Measurements from ENCODE around the gene CDC25B. TPM values are rescaled to one million over a fixed set of nuclear protein-coding genes. Genes with fewer than 3 reads are reported as not detected.
A peak's percentile ranks its signal among the peaks of the same experiment; 100 is the strongest.

CDC25B gene
- total RNA-seq, 1 donor from 2014 or later, result 46.5 TPM

- DNase-seq (ENCODE audit: low read depth, low spot score), result no peak
- H3K36me3 Mint-ChIP-seq (ENCODE audit: low read depth), result peaks cover 16% of the 10 kb centered on the region
- peak overlapping the region; percentile 9 for H3K4me3 Mint-ChIP-seq
- no peaks in the 10 kb centered on the region for H3K9me3 Mint-ChIP-seq
- H3K27ac Mint-ChIP-seq (ENCODE audit: unreplicated experiment), result no peak overlapping the region
- no peaks in the 10 kb centered on the region for H3K27me3 Mint-ChIP-seq (ENCODE audit: low read depth)
- TF ChIP-seq, protein P1, sequence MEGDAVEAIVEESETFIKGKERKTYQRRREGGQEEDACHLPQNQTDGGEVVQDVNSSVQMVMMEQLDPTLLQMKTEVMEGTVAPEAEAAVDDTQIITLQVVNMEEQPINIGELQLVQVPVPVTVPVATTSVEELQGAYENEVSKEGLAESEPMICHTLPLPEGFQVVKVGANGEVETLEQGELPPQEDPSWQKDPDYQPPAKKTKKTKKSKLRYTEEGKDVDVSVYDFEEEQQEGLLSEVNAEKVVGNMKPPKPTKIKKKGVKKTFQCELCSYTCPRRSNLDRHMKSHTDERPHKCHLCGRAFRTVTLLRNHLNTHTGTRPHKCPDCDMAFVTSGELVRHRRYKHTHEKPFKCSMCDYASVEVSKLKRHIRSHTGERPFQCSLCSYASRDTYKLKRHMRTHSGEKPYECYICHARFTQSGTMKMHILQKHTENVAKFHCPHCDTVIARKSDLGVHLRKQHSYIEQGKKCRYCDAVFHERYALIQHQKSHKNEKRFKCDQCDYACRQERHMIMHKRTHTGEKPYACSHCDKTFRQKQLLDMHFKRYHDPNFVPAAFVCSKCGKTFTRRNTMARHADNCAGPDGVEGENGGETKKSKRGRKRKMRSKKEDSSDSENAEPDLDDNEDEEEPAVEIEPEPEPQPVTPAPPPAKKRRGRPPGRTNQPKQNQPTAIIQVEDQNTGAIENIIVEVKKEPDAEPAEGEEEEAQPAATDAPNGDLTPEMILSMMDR (conservative IDR thresholded peaks at IDR 0.05), result no peak
- peaks cover 42% of the 10 kb centered on the region for H3K4me1 Mint-ChIP-seq
Measured at GRCh38 chr20:3804254-3804751, 8.2 kb downstream of the CDC25B start.

GRCh38 chr20:3804781-3805180, 8.7 kb downstream of the CDC25B start:
- DNase-seq (ENCODE audit: low read depth, low spot score), result no peak
- H3K36me3 Mint-ChIP-seq (ENCODE audit: low read depth), result peaks cover 16% of the 10 kb centered on the region
- TF ChIP-seq, protein P1 (conservative IDR thresholded peaks at IDR 0.05), result no peak
- peak overlapping the region; percentile 58 for H3K27ac Mint-ChIP-seq (ENCODE audit: unreplicated experiment)
- H3K4me3 Mint-ChIP-seq, result no peak overlapping the region
- H3K9me3 Mint-ChIP-seq, result no peaks in the 10 kb centered on the region
- H3K4me1 Mint-ChIP-seq, result peaks cover 37% of the 10 kb centered on the region
- H3K27me3 Mint-ChIP-seq (ENCODE audit: low read depth), result no peaks in the 10 kb centered on the region

- Mint-ChIP-seq H3K27ac (ENCODE audit: unreplicated experiment) (no peak overlapping the region), H3K27me3 (ENCODE audit: low read depth) (no peaks in the 10 kb centered on the region), H3K9me3 (no peaks in the 10 kb centered on the region), H3K36me3 (ENCODE audit: low read depth) (peaks cover 8% of the 10 kb centered on the region), H3K4me1 (peaks cover 31% of the 10 kb centered on the region), H3K4me3 (no peak overlapping the region)
- no peak for DNase-seq (ENCODE audit: low read depth, low spot score)
- TF ChIP-seq, protein P1 (conservative IDR thresholded peaks at IDR 0.05), result no peak
Measured at GRCh38 chr20:3808544-3808943, 12.4 kb downstream of the CDC25B start.

- no peaks in the 10 kb centered on the region for H3K9me3 Mint-ChIP-seq
- no peak overlapping the region for H3K4me3 Mint-ChIP-seq
- H3K4me1 Mint-ChIP-seq, result peaks cover 30% of the 10 kb centered on the region
- H3K27ac Mint-ChIP-seq (ENCODE audit: unreplicated experiment), result peak overlapping the region; percentile 54
- TF ChIP-seq, protein P1 (conservative IDR thresholded peaks at IDR 0.05), result no peak
- no peak for DNase-seq (ENCODE audit: low read depth, low spot score)
- no peaks in the 10 kb centered on the region for H3K36me3 Mint-ChIP-seq (ENCODE audit: low read depth)
- no peaks in the 10 kb centered on the region for H3K27me3 Mint-ChIP-seq (ENCODE audit: low read depth)
Measured at GRCh38 chr20:3811467-3812258, 15.6 kb downstream of the CDC25B start.

GRCh38 chr20:3812259-3812681, 16.2 kb downstream of the CDC25B start:
- Mint-ChIP-seq H3K9me3 (no peaks in the 10 kb centered on the region), H3K27ac (ENCODE audit: unreplicated experiment) (no peak overlapping the region), H3K4me1 (peaks cover 26% of the 10 kb centered on the region), H3K4me3 (no peak overlapping the region), H3K27me3 (ENCODE audit: low read depth) (no peaks in the 10 kb centered on the region), H3K36me3 (ENCODE audit: low read depth) (no peaks in the 10 kb centered on the region)
- TF ChIP-seq, protein P1 (conservative IDR thresholded peaks at IDR 0.05), result no peak
- DNase-seq (ENCODE audit: low read depth, low spot score), result no peak
